Measurements from ENCODE around the gene REPIN1. TPM values are rescaled to one million over a fixed set of nuclear protein-coding genes. Genes with fewer than 3 reads are reported as not detected.

REPIN1 gene
- total and polyA plus RNA-seq, 9 of the 15 experiments (the other 6 are each of a cell fraction or from before 2014, with no cell fraction given), result 8.1 to 283 (median 94.3) TPM

GRCh38 chr7:150327308-150327707 is 41.3 kb upstream of the REPIN1 start (continued):
- TF ChIP-seq RBM15 (IDR thresholded peaks at IDR 0.05; ENCODE audit: insufficient read depth, low read length) (no peak), LEF1 (IDR thresholded peaks at IDR 0.05) (no peak), HNRNPUL1 (IDR thresholded peaks at IDR 0.05; ENCODE audit: low read length) (no peak), MXI1 (IDR thresholded peaks at IDR 0.05; ENCODE audit: low read depth, low read length) (no peak)

DNA sequence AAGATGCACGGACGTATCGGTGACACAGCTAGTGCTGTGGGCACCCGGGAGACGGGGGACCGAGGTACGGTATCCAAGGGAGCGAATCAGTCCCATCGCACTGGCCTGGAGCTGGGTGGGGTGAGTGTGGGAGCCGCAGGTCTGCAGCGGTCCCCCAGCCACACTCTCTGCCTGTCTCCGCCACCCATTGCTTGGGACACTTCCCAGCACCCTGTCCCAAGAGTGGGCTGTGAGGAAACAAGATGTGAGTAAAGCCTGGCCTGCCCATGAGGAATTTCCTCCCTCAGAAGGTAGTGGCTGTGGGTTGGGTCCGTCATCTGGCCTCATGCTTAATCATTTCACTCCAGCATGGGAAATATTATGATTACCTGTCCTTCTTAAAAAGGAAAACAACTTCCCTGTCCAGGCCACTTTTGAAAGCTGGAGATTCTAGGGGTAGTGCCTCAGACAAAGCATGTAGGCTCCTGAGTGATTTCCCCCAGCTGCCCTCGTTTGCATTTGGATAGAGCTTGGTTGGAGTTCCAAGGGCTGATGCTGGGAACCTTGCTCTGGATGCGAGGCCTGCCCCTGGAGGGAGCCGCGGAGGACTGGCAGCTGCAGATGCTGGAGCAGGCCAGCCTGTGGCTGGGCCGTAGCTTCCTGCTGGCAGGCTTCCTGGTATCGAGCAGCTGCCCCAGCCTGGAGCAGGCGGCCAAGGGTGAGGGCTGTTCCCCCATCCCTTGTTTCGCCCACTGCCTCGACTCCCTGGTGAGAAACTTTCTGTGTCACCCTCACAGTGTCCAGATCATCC is 39.1 kb upstream of the REPIN1 start:
- no peak for FAIRE-seq
- peaks cover 91% of the 10 kb centered on the region for H3K36me3 ChIP-seq (ENCODE audit: control insufficient read depth, insufficient read depth, low read length)
- no peak for TF ChIP-seq CBX1 (IDR thresholded peaks at IDR 0.05; ENCODE audit: low read depth)
- no peak for TF ChIP-seq KDM2B (CRISPR knock-in tag; IDR thresholded peaks at IDR 0.05)
- TF ChIP-seq RFX5 (IDR thresholded peaks at IDR 0.05; ENCODE audit: low read depth, low read length), result no peak
- no peak for TF ChIP-seq BCL6 (CRISPR knock-in tag; IDR thresholded peaks at IDR 0.05)
- TF ChIP-seq, protein P1, sequence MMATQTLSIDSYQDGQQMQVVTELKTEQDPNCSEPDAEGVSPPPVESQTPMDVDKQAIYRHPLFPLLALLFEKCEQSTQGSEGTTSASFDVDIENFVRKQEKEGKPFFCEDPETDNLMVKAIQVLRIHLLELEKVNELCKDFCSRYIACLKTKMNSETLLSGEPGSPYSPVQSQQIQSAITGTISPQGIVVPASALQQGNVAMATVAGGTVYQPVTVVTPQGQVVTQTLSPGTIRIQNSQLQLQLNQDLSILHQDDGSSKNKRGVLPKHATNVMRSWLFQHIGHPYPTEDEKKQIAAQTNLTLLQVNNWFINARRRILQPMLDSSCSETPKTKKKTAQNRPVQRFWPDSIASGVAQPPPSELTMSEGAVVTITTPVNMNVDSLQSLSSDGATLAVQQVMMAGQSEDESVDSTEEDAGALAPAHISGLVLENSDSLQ (IDR thresholded peaks at IDR 0.05), result no peak
- TF ChIP-seq ZSCAN32 (CRISPR knock-in tag; IDR thresholded peaks at IDR 0.05), result no peak
- no peak for TF ChIP-seq ZNF551 (CRISPR knock-in tag; IDR thresholded peaks at IDR 0.05)
- TF ChIP-seq PHB (CRISPR knock-in tag; IDR thresholded peaks at IDR 0.05), result 0 out of 2 replicates have a peak, but pooled peaks have one; percentile 14
- TF ChIP-seq EWSR1 (IDR thresholded peaks at IDR 0.05; ENCODE audit: borderline replicate concordance, low read depth, partially characterized antibody), result no peak
- TF ChIP-seq TFAP4 (CRISPR knock-in tag; IDR thresholded peaks at IDR 0.05; ENCODE audit: borderline replicate concordance), result 0 out of 2 replicates have a peak, but pooled peaks have one; percentile 7
- no peak for TF ChIP-seq TBP (optimal IDR thresholded peaks at IDR 0.05; ENCODE audit: low read depth, low read length)
- no peak for TF ChIP-seq ZBTB17 (CRISPR knock-in tag; IDR thresholded peaks at IDR 0.05)
- TF ChIP-seq, protein P2, sequence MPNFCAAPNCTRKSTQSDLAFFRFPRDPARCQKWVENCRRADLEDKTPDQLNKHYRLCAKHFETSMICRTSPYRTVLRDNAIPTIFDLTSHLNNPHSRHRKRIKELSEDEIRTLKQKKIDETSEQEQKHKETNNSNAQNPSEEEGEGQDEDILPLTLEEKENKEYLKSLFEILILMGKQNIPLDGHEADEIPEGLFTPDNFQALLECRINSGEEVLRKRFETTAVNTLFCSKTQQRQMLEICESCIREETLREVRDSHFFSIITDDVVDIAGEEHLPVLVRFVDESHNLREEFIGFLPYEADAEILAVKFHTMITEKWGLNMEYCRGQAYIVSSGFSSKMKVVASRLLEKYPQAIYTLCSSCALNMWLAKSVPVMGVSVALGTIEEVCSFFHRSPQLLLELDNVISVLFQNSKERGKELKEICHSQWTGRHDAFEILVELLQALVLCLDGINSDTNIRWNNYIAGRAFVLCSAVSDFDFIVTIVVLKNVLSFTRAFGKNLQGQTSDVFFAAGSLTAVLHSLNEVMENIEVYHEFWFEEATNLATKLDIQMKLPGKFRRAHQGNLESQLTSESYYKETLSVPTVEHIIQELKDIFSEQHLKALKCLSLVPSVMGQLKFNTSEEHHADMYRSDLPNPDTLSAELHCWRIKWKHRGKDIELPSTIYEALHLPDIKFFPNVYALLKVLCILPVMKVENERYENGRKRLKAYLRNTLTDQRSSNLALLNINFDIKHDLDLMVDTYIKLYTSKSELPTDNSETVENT (CRISPR knock-in tag; IDR thresholded peaks at IDR 0.05), result peak; percentile 42; the same call in 1 of the 2 replicates
- TF ChIP-seq ZNF140 (CRISPR knock-in tag; IDR thresholded peaks at IDR 0.05), result no peak

More for the DNA sequence above, 39.1 kb upstream of the REPIN1 start:
- no peak overlapping the region for H3K27ac ChIP-seq (ENCODE audit: extremely low read depth, low read depth, low read length)
- no peak for ATAC-seq
- H3K9me3 ChIP-seq (replicated peaks; ENCODE audit: control insufficient read depth, insufficient read depth, low read depth, low read length), result no peaks in the 10 kb centered on the region
- no peaks in the 10 kb centered on the region for H3K9me1 ChIP-seq (ENCODE audit: control insufficient read depth, insufficient read depth, low read length)
- POLR2A ChIA-PET, result interaction anchor here (0.6 to 1.2 kb wide), 6 partner anchors 8 to 41 kb away, joined by 3 to 7 read pairs (median 3); no protein-coding TSS in a partner anchor
- no peak overlapping the region for H3K4me2 ChIP-seq (ENCODE audit: insufficient read depth, low read length)
- CTCF ChIA-PET (ENCODE audit: low intra/inter-chr PET ratio), result no interaction called here
- peak in 1 of 4 experiments; percentile 19 for DNase-seq (ENCODE audit: extremely low read depth in 1 of 4, low spot score in 3 of 4)
- H3K9ac ChIP-seq (ENCODE audit: insufficient read depth in 1 of 2, low read depth in 2 of 2, low read length in 2 of 2), result peak overlapping the region in 1 of 2 experiments; percentile 30; a peak in 1 of 4 replicates
- H4K20me1 ChIP-seq (replicated peaks; ENCODE audit: control insufficient read depth, insufficient read depth, low read length), result no peaks in the 10 kb centered on the region; the same call in 1 of the 2 replicates
- H3K79me2 ChIP-seq (ENCODE audit: control insufficient read depth, insufficient read depth, low read length), result peaks cover 39% of the 10 kb centered on the region
- no TSS peak for BruUV-seq (replicated peaks)
- in situ Hi-C loops (cut with MboI), result no loop called here
- H3K4me1 ChIP-seq (replicated peaks in 1 of 2; ENCODE audit: control insufficient read depth in 2 of 2, insufficient read depth in 2 of 2, low read length in 2 of 2), result peaks cover 8 to 25% of the 10 kb centered on the region in 2 experiments; a peak in 4 of 5 replicates
- 93% methylated on average over 21 of the region's 22 CpGs for WGBS (ENCODE audit: insufficient coverage, low coverage, missing lambda C conversion rate)
- H2AFZ ChIP-seq (ENCODE audit: low read depth, low read length), result no peak overlapping the region
- no peak overlapping the region for H3K4me3 ChIP-seq
- intact Hi-C loops (cut with micrococcal nuclease), result no loop called here
- no peaks in the 10 kb centered on the region for H3K27me3 ChIP-seq (ENCODE audit: control insufficient read depth in 2 of 2, insufficient read depth in 2 of 2, low read length in 2 of 2)

Data from K562 (cell line).